ENCODE results near the gene TMPRSS11F. TPM values are rescaled to one million over a fixed set of nuclear protein-coding genes. Genes with fewer than 3 reads are reported as not detected.

TMPRSS11F gene
- total RNA-seq, 1 experiment from 2014 or later: not detected

Other genes starting within 250 kb of the TMPRSS11F start
- gene TMPRSS11D, start 245.9 kb downstream of the TMPRSS11F start, total RNA-seq (2014; rRNA removed; shearing (Covaris generic)): not detected in 2 replicates
- gene TMPRSS11A, start 166.4 kb downstream of the TMPRSS11F start, total RNA-seq (2014; rRNA removed; shearing (Covaris generic)): not detected in 2 replicates
- gene TMPRSS11B, start 115.8 kb upstream of the TMPRSS11F start, total RNA-seq (2014; rRNA removed; shearing (Covaris generic)): not detected in 2 replicates
- gene YTHDC1, start 220.2 kb upstream of the TMPRSS11F start, total RNA-seq (2014; rRNA removed; shearing (Covaris generic)): 85.3 and 99.6 TPM in 2 replicates